NCI-H2196 treated with DMSO at 0.1 percent for 48 hours (cell line): Measurements from ENCODE around the gene STAC2.
"Not testable (repeated sequence)": the region's sequence is repeated elsewhere in the genome, so short reads cannot be mapped to it uniquely, and the experiment has no call there.

Experiments
- DNase-seq: peaks from one replicate; lab custom pipeline; 2025; ENCODE audit not compliant: unreplicated experiment; lab: John Stamatoyannopoulos, UW

Gene STAC2

GRCh38 chr17:39191750-39192510, 33.8 kb downstream of the STAC2 start:
- no peak for DNase-seq

- DNase-seq: no peak
Observed at GRCh38 chr17:39187152-39187830, 38.5 kb downstream of the STAC2 start.

- DNase-seq: no peak
Observed at GRCh38 chr17:39186481-39187002, 39.2 kb downstream of the STAC2 start.

- no peak for DNase-seq
Observed at GRCh38 chr17:39183720-39184119, 42.0 kb downstream of the STAC2 start.

GRCh38 chr17:39183045-39183444, 42.7 kb downstream of the STAC2 start:
- no peak for DNase-seq

- no peak for DNase-seq
Observed at GRCh38 chr17:39181303-39181702, 44.4 kb downstream of the STAC2 start.

GRCh38 chr17:39178536-39178935, 47.2 kb downstream of the STAC2 start:
- no peak for DNase-seq

- DNase-seq: peak; percentile 75
Observed at GRCh38 chr17:39177256-39177655, 48.5 kb downstream of the STAC2 start.

- no peak for DNase-seq
Observed at GRCh38 chr17:39175695-39176093, 50.1 kb downstream of the STAC2 start.

- DNase-seq: peak; percentile 20
Observed at GRCh38 chr17:39174920-39175694, 50.6 kb downstream of the STAC2 start.

- no peak for DNase-seq
Observed at GRCh38 chr17:39173526-39174274, 52.0 kb downstream of the STAC2 start.

GRCh38 chr17:39173080-39173479, 52.7 kb downstream of the STAC2 start:
- DNase-seq: no peak

GRCh38 chr17:39171933-39172332, 53.8 kb downstream of the STAC2 start:
- DNase-seq: no peak

- no peak for DNase-seq
Observed at GRCh38 chr17:39170558-39170957, 55.2 kb downstream of the STAC2 start.

GRCh38 chr17:39170109-39170508, 55.6 kb downstream of the STAC2 start:
- DNase-seq: no peak

- no peak for DNase-seq
Observed at GRCh38 chr17:39169518-39169917, 56.2 kb downstream of the STAC2 start.

- no peak for DNase-seq
Observed at GRCh38 chr17:39169101-39169500, 56.6 kb downstream of the STAC2 start.

- DNase-seq: not testable (repeated sequence)
Observed at GRCh38 chr17:39168503-39168902, 57.2 kb downstream of the STAC2 start.

GRCh38 chr17:39167476-39167875, 58.3 kb downstream of the STAC2 start:
- DNase-seq: no peak

- DNase-seq: no peak
Observed at GRCh38 chr17:39166437-39167335, 59.1 kb downstream of the STAC2 start.
